ENCODE results near the gene EPHA2.

GRCh38 chr1:16087733-16088132 is 68.1 kb downstream of the EPHA2 start:
- TF ChIP-seq CTCF (conservative IDR thresholded peaks at IDR 0.05 in 1 of 2, IDR thresholded peaks at IDR 0.05 in 1 of 2; ENCODE audit: low read depth in 1 of 2, low read length in 2 of 2) = no peak
- no peak for TF ChIP-seq EZH2 (IDR thresholded peaks at IDR 0.05; ENCODE audit: low read length, missing control alignments)

Data from fibroblast of lung (primary cell).